H1 (cell line): ENCODE measurements around the gene CPPED1. TPM values are rescaled to one million over a fixed set of nuclear protein-coding genes. Genes with fewer than 3 reads are reported as not detected.

Experiments used
- CTCF ChIA-PET: fragments of 300-600 bp; sonication (Branson Sonifier 250); formaldehyde crosslinking; loops from one replicate; lab custom pipeline; 2021; ENCODE audit not compliant: partially characterized antibody; lab: Charles Lee
- POLR2A ChIA-PET: fragments of 300-600 bp; sonication (Branson Sonifier 250); formaldehyde crosslinking; loops from one replicate; lab custom pipeline; 2021; ENCODE audit warnings: inconsistent platforms; ENCODE audit not compliant: partially characterized antibody; lab: Charles Lee
- DNase-seq, 2 experiments: peaks; one replicate each; pipeline versions ENCODE4 v3.0.0 to v3.0.0-alpha.2; 2010 to 2022; ENCODE audit warnings: low spot score in 2 of 2, low read depth in 1 of 2, mixed read lengths in 1 of 2
- FAIRE-seq: peaks from 2 replicates; lab custom pipeline; 2011; peaks lifted over from hg19 to GRCh38; lab: Jason Lieb, UNC
- H2AFZ ChIP-seq: 2 replicates; pipeline ENCODE4 v1.8.1; 2012; ENCODE audit warnings: low read length, inconsistent platforms
- H2AK5ac ChIP-seq: 2 replicates; pipeline ENCODE4 v1.6.1; 2013; ENCODE audit warnings: low read depth, low read length
- H2BK120ac ChIP-seq: replicated peaks from 2 replicates; pipeline ENCODE3; 2013; ENCODE audit warnings: low read depth, low read length, inconsistent platforms
- H2BK12ac ChIP-seq: 2 replicates; pipeline ENCODE4 v1.6.1; 2013; ENCODE audit warnings: low read depth, low read length
- H2BK15ac ChIP-seq: 2 replicates; pipeline ENCODE4 v1.6.1; 2013; ENCODE audit warnings: low read length
- H2BK20ac ChIP-seq: 2 replicates; pipeline ENCODE4 v1.6.1; 2013; ENCODE audit warnings: low read length
- H2BK5ac ChIP-seq: 2 replicates; pipeline ENCODE4 v1.6.1; 2013; ENCODE audit warnings: low read depth, low read length
- H3K14ac ChIP-seq: 2 replicates; pipeline ENCODE4 v1.6.1; 2013; ENCODE audit warnings: inconsistent platforms; ENCODE audit not compliant: insufficient read length
- H3K18ac ChIP-seq: 2 replicates; pipeline ENCODE4 v1.6.1; 2013; ENCODE audit warnings: low read length; ENCODE audit errors: extremely low read depth
- H3K23ac ChIP-seq: 2 replicates; pipeline ENCODE4 v1.6.1; 2013; ENCODE audit warnings: inconsistent platforms; ENCODE audit not compliant: insufficient read length
- H3K23me2 ChIP-seq: 2 replicates; pipeline ENCODE4 v1.6.1; 2013; ENCODE audit warnings: low read depth, low read length
- H3K27ac ChIP-seq: 2 replicates; pipeline ENCODE4 v1.6.1; 2011; ENCODE audit warnings: low read depth, low read length, inconsistent platforms
- H3K27me3 ChIP-seq, 4 experiments: replicated peaks in 1 of 4; 1 replicate in 1 of 4; 2 replicates in 3 of 4; pipeline versions ENCODE4 v1.6.1 to v1.8.1; 2011 to 2013; ENCODE audit warnings: low read length in 3 of 4, mild to moderate bottlenecking in 3 of 4, inconsistent platforms in 2 of 4, mixed read lengths in 2 of 4, moderate library complexity in 1 of 4; ENCODE audit not compliant: control insufficient read depth in 3 of 4, insufficient read depth in 3 of 4; ENCODE audit errors: extremely low read depth in 1 of 4
- H3K36me3 ChIP-seq, 4 experiments: 2 replicates each; pipeline versions ENCODE4 v1.6.1 to v1.8.1; 2011 to 2013; ENCODE audit warnings: mild to moderate bottlenecking in 4 of 4, low read length in 3 of 4, moderate library complexity in 2 of 4, control low read depth in 1 of 4, inconsistent platforms in 1 of 4; ENCODE audit not compliant: insufficient read depth in 4 of 4, control insufficient read depth in 2 of 4
- H3K4ac ChIP-seq: replicated peaks from 2 replicates; pipeline ENCODE3; 2013; ENCODE audit warnings: low read length, low read depth, mixed read lengths, inconsistent platforms; ENCODE audit not compliant: insufficient read length
- H3K4me1 ChIP-seq, 4 experiments: replicated peaks in 1 of 4; 1 replicate in 1 of 4; 2 replicates in 3 of 4; pipeline versions ENCODE4 v1.6.1 to v1.8.1; 2011 to 2013; ENCODE audit warnings: low read length in 3 of 4, inconsistent platforms in 2 of 4, mixed read lengths in 1 of 4; ENCODE audit not compliant: insufficient read depth in 4 of 4, control insufficient read depth in 3 of 4
- H3K4me2 ChIP-seq, 2 experiments: 2 replicates each; pipeline versions ENCODE4 v1.6.1 to v1.8.1; 2011 to 2013; ENCODE audit warnings: low read depth in 2 of 2, low read length in 2 of 2, control low read depth in 1 of 2, inconsistent platforms in 1 of 2, mild to moderate bottlenecking in 1 of 2; ENCODE audit not compliant: insufficient read depth in 1 of 2
- H3K4me3 ChIP-seq, 4 experiments: fragments of 200-600, 300-600 bp in 1 of 4; sonication (generic), shearing (Covaris generic), sonication (Bioruptor Twin) in 1 of 4; 2 replicates each; pipeline versions ENCODE4 v1.5.1 to v1.8.1; 2011 to 2016; ENCODE audit warnings: low read length in 4 of 4, low read depth in 3 of 4, control low read depth in 2 of 4, inconsistent platforms in 2 of 4, mild to moderate bottlenecking in 2 of 4, mixed read lengths in 1 of 4, moderate library complexity in 1 of 4; ENCODE audit not compliant: insufficient read depth in 2 of 4; ENCODE audit errors: extremely low read depth in 1 of 4
- H3K56ac ChIP-seq: replicated peaks from 2 replicates; pipeline ENCODE3; 2013; ENCODE audit warnings: low read depth, mild to moderate bottlenecking, mixed read lengths, low read length, inconsistent platforms; ENCODE audit not compliant: insufficient read length
- H3K79me1 ChIP-seq: 2 replicates; pipeline ENCODE4 v1.6.1; 2013; ENCODE audit warnings: low read depth, low read length, control low read depth
- H3K79me2 ChIP-seq, 2 experiments: 2 replicates each; pipeline versions ENCODE4 v1.6.1 to v1.8.1; 2012 to 2013; ENCODE audit warnings: low read length in 2 of 2, mild to moderate bottlenecking in 2 of 2, inconsistent platforms in 1 of 2; ENCODE audit not compliant: insufficient read depth in 2 of 2, control insufficient read depth in 1 of 2
- H3K9ac ChIP-seq, 4 experiments: replicated peaks in 1 of 4; 1 replicate in 1 of 4; 2 replicates in 3 of 4; pipeline versions ENCODE4 v1.6.1 to v1.8.1; 2011 to 2013; ENCODE audit warnings: low read depth in 3 of 4, low read length in 3 of 4, control low read depth in 2 of 4, mild to moderate bottlenecking in 2 of 4, moderate library complexity in 2 of 4, inconsistent platforms in 1 of 4; ENCODE audit errors: extremely low read depth in 1 of 4
- H3K9me3 ChIP-seq, 2 experiments: 2 replicates each; pipeline versions ENCODE4 v1.6.1 to v1.8.1; 2012 to 2013; ENCODE audit warnings: mild to moderate bottlenecking in 2 of 2, moderate library complexity in 2 of 2, control low read depth in 1 of 2, inconsistent platforms in 1 of 2, low read depth in 1 of 2, low read length in 1 of 2, mixed read lengths in 1 of 2; ENCODE audit not compliant: insufficient read depth in 2 of 2
- H4K20me1 ChIP-seq, 2 experiments: replicated peaks in 1 of 2; 2 replicates each; pipeline versions ENCODE3 to v1.8.1; 2011 to 2013; ENCODE audit warnings: inconsistent platforms in 2 of 2, low read length in 2 of 2, mild to moderate bottlenecking in 1 of 2; ENCODE audit not compliant: insufficient read depth in 2 of 2, control insufficient read depth in 1 of 2
- H4K5ac ChIP-seq: 2 replicates; pipeline ENCODE4 v1.6.1; 2013; ENCODE audit warnings: low read length, low read depth, mixed read lengths, inconsistent platforms; ENCODE audit not compliant: insufficient read length
- H4K8ac ChIP-seq: 2 replicates; pipeline ENCODE4 v1.8.0; 2013; ENCODE audit warnings: mild to moderate bottlenecking, moderate library complexity, low read length, inconsistent platforms; ENCODE audit not compliant: insufficient read depth; ENCODE audit errors: extremely low read depth
- H4K91ac ChIP-seq: replicated peaks from 2 replicates; pipeline ENCODE3; 2013; ENCODE audit warnings: low read length, mixed read lengths, inconsistent platforms; ENCODE audit not compliant: insufficient read length
- BCL11A ChIP-seq, 2 experiments: IDR thresholded peaks; one replicate each; pipeline ENCODE4 v1.6.1; 2011; ENCODE audit warnings: low read depth in 2 of 2, low read length in 2 of 2, mild to moderate bottlenecking in 2 of 2
- CBX8 ChIP-seq: fragments of 300-800, 300-1000 bp; sonication (generic); IDR thresholded peaks from 2 replicates; pipeline ENCODE4 v1.7.1; 2016; ENCODE audit warnings: low read depth, low read length, borderline replicate concordance
- CTBP2 ChIP-seq: IDR thresholded peaks from 2 replicates; pipeline ENCODE4 v1.7.0; 2011; ENCODE audit warnings: borderline replicate concordance, mild to moderate bottlenecking, moderate library complexity, mixed read lengths, low read length; ENCODE audit not compliant: insufficient read depth, insufficient read length
- GABPA ChIP-seq: IDR thresholded peaks from 2 replicates; pipeline ENCODE4 v1.6.1; 2011; ENCODE audit warnings: mild to moderate bottlenecking, low read length, moderate library complexity, borderline replicate concordance; ENCODE audit not compliant: insufficient read depth
- JUND ChIP-seq: IDR thresholded peaks from 2 replicates; pipeline ENCODE4 v1.6.1; 2011; ENCODE audit warnings: mild to moderate bottlenecking, improper control_type of control experiment, low read length
- NRF1 ChIP-seq: IDR thresholded peaks from 2 replicates; pipeline ENCODE4 v1.6.1; 2011; ENCODE audit warnings: mild to moderate bottlenecking, low read depth, low read length, improper control_type of control experiment
- PHF8 ChIP-seq: fragments of 200-600 bp; sonication (generic); conservative IDR thresholded peaks from 2 replicates; pipeline ENCODE4 v1.7.1; 2012; ENCODE audit warnings: low read depth, mild to moderate bottlenecking, inconsistent platforms, low read length, moderate library complexity
- POLR2A ChIP-seq, 2 experiments: IDR thresholded peaks; 1 replicate in 1 of 2; 2 replicates in 1 of 2; pipeline ENCODE4 v1.6.1; 2011; ENCODE audit warnings: low read depth in 2 of 2, low read length in 2 of 2, mild to moderate bottlenecking in 2 of 2; ENCODE audit errors: control extremely low read depth in 1 of 2
- RNF2 ChIP-seq: fragments of 200-900, 300-1000 bp; sonication (generic); IDR thresholded peaks from 2 replicates; pipeline ENCODE4 v1.7.1; 2016; ENCODE audit warnings: borderline replicate concordance, low read depth, mild to moderate bottlenecking, antibody characterized with exemption, low read length; ENCODE audit not compliant: poor library complexity, severe bottlenecking; ENCODE audit errors: missing control alignments
- SIRT6 ChIP-seq: IDR thresholded peaks from one replicate; pipeline ENCODE4 v1.7.1; 2012; ENCODE audit warnings: low read length, inconsistent platforms
- SP2 ChIP-seq: IDR thresholded peaks from 2 replicates; pipeline ENCODE4 v1.6.1; 2012; ENCODE audit warnings: mild to moderate bottlenecking, low read length, inconsistent platforms
- SP4 ChIP-seq: IDR thresholded peaks from 2 replicates; pipeline ENCODE4 v1.6.1; 2012; ENCODE audit warnings: low read length, inconsistent platforms
- SRF ChIP-seq: IDR thresholded peaks from 2 replicates; pipeline ENCODE4 v1.6.1; 2011; ENCODE audit warnings: mild to moderate bottlenecking, low read depth, low read length, moderate library complexity
- WGBS, 2 experiments: shearing (Covaris generic) in 1 of 2; methylation state at CpG; one replicate each; pipeline versions ENCODE4 v1.1.6 to v1.1.7; 2013 to 2015; ENCODE audit warnings: low lambda C conversion rate in 2 of 2, mixed read lengths in 2 of 2, inconsistent platforms in 1 of 2, low coverage in 1 of 2, missing lambda C conversion rate in 1 of 2; ENCODE audit not compliant: insufficient replicate concordance in 2 of 2, insufficient coverage in 1 of 2, insufficient read length in 1 of 2; ENCODE audit errors: extremely low coverage in 1 of 2, missing lambda C conversion rate in 1 of 2; 5-methylcytosine and 5-hydroxymethylcytosine counted together
- polyA plus RNA-seq, 7 experiments: library from polyadenylated mRNA; depleted of rRNA in 3 of 7; stranded (reverse) in 5 of 7; unstranded in 2 of 7; fragments of >200 nt in 5 of 7; fragments of 200-250 nt in 2 of 7; gene quantifications; 1 replicate in 5 of 7; 2 replicates in 1 of 7; 4 replicates in 1 of 7; pipeline versions ENCODE4 v1.2.1 to v1.2.3, GENCODE V29; 2011 to 2013; ENCODE audit warnings: missing spikeins in 2 of 7, mixed read lengths in 2 of 7
- total RNA-seq: library from RNA; stranded (reverse); fragmentation: NEBNext Ultra II Directional; extraction: Animal tissue kit (Norgen Biotek cat#: 25700); gene quantifications from 2 replicates; pipeline ENCODE4 v1.2.1, GENCODE V29; 2021
- TF ChIP-seq, protein P1 (sequence below): IDR thresholded peaks from 2 replicates; pipeline ENCODE4 v1.6.1; 2011; ENCODE audit warnings: low read length, improper control_type of control experiment

CPPED1 gene
- total and polyA plus RNA-seq, 2 of the 8 experiments (the other 6 are each of a cell fraction or from before 2014, with no cell fraction given), result 3.5 to 11.2 TPM

DNA sequence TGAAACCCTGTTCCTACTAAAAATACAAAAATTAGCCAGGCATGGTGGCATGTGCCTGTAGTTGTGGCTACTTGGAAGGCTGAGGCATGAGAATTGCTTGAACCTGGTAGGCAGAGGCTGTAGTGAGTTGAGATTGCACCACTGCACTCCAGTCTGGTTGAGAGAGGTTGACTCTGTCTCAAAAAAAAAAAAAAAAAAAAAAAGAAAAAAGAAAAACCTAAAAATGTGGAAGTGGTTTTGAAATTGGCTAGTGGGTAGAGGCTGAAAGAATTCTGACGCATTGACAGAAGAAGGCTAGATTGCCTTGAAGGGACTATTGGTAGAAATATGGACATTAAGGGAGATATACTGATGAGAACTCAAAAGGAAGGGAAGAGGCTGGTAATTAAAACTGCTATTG, 33.6 kb upstream of the CPPED1 start:
- Histone ChIP-seq H3K18ac (no peak overlapping the region), H3K36me3 (no peaks in the 10 kb centered on the region), H3K23ac (no peak overlapping the region), H3K4me2 (no peak overlapping the region), H2AFZ (no peak overlapping the region), H4K8ac (no peak overlapping the region), H3K27ac (no peak overlapping the region), H3K4me1 (no peaks in the 10 kb centered on the region), H3K79me2 (no peaks in the 10 kb centered on the region), H3K14ac (no peak overlapping the region), H2BK5ac (no peak overlapping the region), H4K20me1 (no peaks in the 10 kb centered on the region), H2BK15ac (no peak overlapping the region), H3K4ac (no peak overlapping the region), H2BK20ac (no peak overlapping the region), H3K23me2 (no peaks in the 10 kb centered on the region), H3K9me3 (no peaks in the 10 kb centered on the region), H4K91ac (no peak overlapping the region), H4K5ac (no peak overlapping the region), H3K9ac (no peak overlapping the region), H3K27me3 (no peaks in the 10 kb centered on the region), H2BK120ac (no peak overlapping the region), H2AK5ac (no peak overlapping the region), H3K56ac (no peak overlapping the region), H3K4me3 (no peak overlapping the region), H2BK12ac (no peak overlapping the region), H3K79me1 (no peaks in the 10 kb centered on the region)
- WGBS, 2 experiments, result 100% methylated on average over 1 of the region's 1 CpG; no CpG with 5 or more reads in 1 of the 2 experiments
- POLR2A ChIA-PET, result interaction anchor here (0.6 kb wide), 1 partner anchor 31 kb away, joined by 3 read pairs; no protein-coding TSS in a partner anchor
- CTCF ChIA-PET, result interaction anchor here (0.6 kb wide), 1 partner anchor 8 kb away, joined by 3 read pairs; no protein-coding TSS in a partner anchor
- no peak for DNase-seq
- FAIRE-seq, result no peak
- TF ChIP-seq SIRT6, result no peak
- TF ChIP-seq, protein P1, sequence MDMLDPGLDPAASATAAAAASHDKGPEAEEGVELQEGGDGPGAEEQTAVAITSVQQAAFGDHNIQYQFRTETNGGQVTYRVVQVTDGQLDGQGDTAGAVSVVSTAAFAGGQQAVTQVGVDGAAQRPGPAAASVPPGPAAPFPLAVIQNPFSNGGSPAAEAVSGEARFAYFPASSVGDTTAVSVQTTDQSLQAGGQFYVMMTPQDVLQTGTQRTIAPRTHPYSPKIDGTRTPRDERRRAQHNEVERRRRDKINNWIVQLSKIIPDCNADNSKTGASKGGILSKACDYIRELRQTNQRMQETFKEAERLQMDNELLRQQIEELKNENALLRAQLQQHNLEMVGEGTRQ, result no peak
- no peak for TF ChIP-seq SP4
- TF ChIP-seq PHF8, result no peak
- no peak for TF ChIP-seq SRF
- TF ChIP-seq CBX8, result no peak
- no peak for TF ChIP-seq POLR2A (IDR thresholded peaks at IDR 0.05; ENCODE audit: control extremely low read depth in 1 of 2, low read depth in 2 of 2, low read length in 2 of 2)
- no peak for TF ChIP-seq SP2
- no peak for TF ChIP-seq GABPA
- TF ChIP-seq RNF2, result no peak
- TF ChIP-seq CTBP2, result no peak
- TF ChIP-seq JUND, result no peak
- no peak for TF ChIP-seq BCL11A (IDR thresholded peaks at IDR 0.05; ENCODE audit: low read depth in 2 of 2, low read length in 2 of 2)
- TF ChIP-seq NRF1, result no peak
